PC-3 (cell line): Measurements from ENCODE around the gene MT1A. TPM values are rescaled to one million over a fixed set of nuclear protein-coding genes. Genes with fewer than 3 reads are reported as not detected.

ENCODE experiments used
- ATAC-seq: fragments of 200-7000 bp; cut with Tn5 transposase; 2 replicates; pipeline ENCODE4 v1.9.1; 2020; ENCODE audit warnings: mild to moderate bottlenecking, moderate library complexity
- BruUV-seq: library from RNA; stranded (reverse); fragments of 400-500 nt; replicated peaks from 2 replicates; lab custom pipeline; 2021; lab: Mats Ljungman, UMichigan
- CTCF ChIA-PET: fragments of 300-600 bp; sonication (Branson Sonifier 250); formaldehyde crosslinking; loops from one replicate; lab custom pipeline; 2022; ENCODE audit warnings: antibody characterized with exemption; lab: Charles Lee
- POLR2A ChIA-PET: fragments of 300-600 bp; sonication (Branson Sonifier 250); formaldehyde crosslinking; loops from one replicate; lab custom pipeline; 2022; ENCODE audit warnings: antibody characterized with exemption; ENCODE audit not compliant: unreplicated experiment; lab: Charles Lee
- DNase-seq: peaks from one replicate; pipeline ENCODE4 v3.0.0-alpha.2; 2015
- H2AFZ ChIP-seq: fragments of 300-600 bp; sonication (generic); 2 replicates; pipeline ENCODE4 v1.6.0; 2016; ENCODE audit warnings: antibody characterized with exemption, low read length
- H3F3A ChIP-seq: fragments of 300-600 bp; sonication (generic); one replicate; pipeline ENCODE4 v1.6.0; 2017; ENCODE audit warnings: antibody characterized with exemption, low read length, control low read depth, mild to moderate bottlenecking; ENCODE audit not compliant: unreplicated experiment
- H3K27ac ChIP-seq: fragments of 300-600 bp; sonication (generic); 2 replicates; pipeline ENCODE4 v1.5.1; 2016; ENCODE audit warnings: mild to moderate bottlenecking, low read length
- H3K27me3 ChIP-seq: fragments of 300-600 bp; sonication (generic); 2 replicates; pipeline ENCODE4 v1.6.1; 2016; ENCODE audit warnings: low read length, mixed read lengths
- H3K36me3 ChIP-seq: fragments of 300-600 bp; sonication (generic); 2 replicates; pipeline ENCODE4 v1.6.1; 2016; ENCODE audit warnings: low read depth, mixed run types, low read length, mixed read lengths
- H3K4me1 ChIP-seq: fragments of 300-600 bp; sonication (generic); 2 replicates; pipeline ENCODE4 v1.5.1; 2016; ENCODE audit warnings: low read length; ENCODE audit not compliant: insufficient read depth
- H3K4me2 ChIP-seq: fragments of 300-600 bp; sonication (generic); 2 replicates; pipeline ENCODE4 v1.6.0; 2016; ENCODE audit warnings: low read length
- H3K4me3 ChIP-seq: fragments of 300-600 bp; sonication (generic); 2 replicates; pipeline ENCODE4 v1.5.1; 2016; ENCODE audit warnings: mild to moderate bottlenecking, low read length, mixed read lengths
- H3K79me2 ChIP-seq: fragments of 300-600 bp; sonication (generic); 2 replicates; pipeline ENCODE4 v1.6.1; 2017; ENCODE audit warnings: low read length, mixed read lengths
- H3K9ac ChIP-seq: fragments of 300-600 bp; sonication (generic); 2 replicates; pipeline ENCODE4 v1.6.0; 2016; ENCODE audit warnings: mild to moderate bottlenecking, low read length
- H3K9me2 ChIP-seq: fragments of 300-600 bp; sonication (generic); replicated peaks from 2 replicates; pipeline ENCODE4 v1.6.1; 2016; ENCODE audit warnings: mixed run types, low read length, mixed read lengths
- H3K9me3 ChIP-seq: fragments of 300-600 bp; sonication (generic); 2 replicates; pipeline ENCODE4 v1.6.1; 2016; ENCODE audit warnings: low read length, mixed read lengths
- H4K20me1 ChIP-seq: fragments of 300-600 bp; sonication (generic); 2 replicates; pipeline ENCODE4 v1.6.1; 2016; ENCODE audit warnings: low read length, mixed read lengths
- CTCF ChIP-seq: fragments of 300-600 bp; sonication (generic); conservative IDR thresholded peaks from 2 replicates; pipeline ENCODE4 v1.5.1; 2017; ENCODE audit warnings: antibody characterized with exemption, low read depth, mild to moderate bottlenecking, low read length
- EZH2 ChIP-seq: fragments of 300-600 bp; sonication (generic); IDR thresholded peaks from one replicate; pipeline ENCODE4 v1.6.1; 2017; ENCODE audit warnings: antibody characterized with exemption, mild to moderate bottlenecking, low read length; ENCODE audit not compliant: unreplicated experiment
- EZH2phosphoT487 ChIP-seq: fragments of 300-600 bp; sonication (generic); IDR thresholded peaks from 2 replicates; pipeline ENCODE4 v1.6.1; 2018; ENCODE audit warnings: mild to moderate bottlenecking, antibody characterized with exemption, low read length, borderline replicate concordance
- intact Hi-C: fragments of 100-400 bp; cut with micrococcal nuclease; formaldehyde crosslinking; loops from 2 replicates; pipeline ENCODE4 v1.9.0; 2023
- total RNA-seq: library from RNA; depleted of rRNA; stranded (reverse); fragments of >200 nt; gene quantifications from 2 replicates; pipeline ENCODE4 v1.2.3, GENCODE V29; 2014; rRNA removed

The MT1A gene
- total RNA-seq, 1 experiment from 2014 or later = not detected

DNA sequence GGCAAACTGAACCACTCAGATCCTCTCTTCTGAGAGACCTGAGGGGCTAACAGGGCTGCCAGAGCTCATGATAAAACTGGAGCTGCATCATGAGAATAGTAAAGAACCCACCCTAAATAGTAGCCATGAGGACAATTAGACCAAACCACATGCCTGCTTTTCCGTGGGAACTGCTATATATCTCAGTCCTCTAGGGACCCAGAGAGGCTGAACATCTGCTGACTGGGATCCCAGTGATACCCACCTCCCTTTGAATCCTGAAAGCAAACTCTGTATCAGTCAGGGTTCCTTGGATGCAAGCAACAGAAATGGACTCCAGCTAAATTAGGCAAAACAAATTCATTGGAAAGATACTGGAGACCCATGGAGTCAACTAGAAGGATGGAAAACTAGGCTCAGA, 50.3 kb downstream of the MT1A start:
- no TSS peak for BruUV-seq
- Histone ChIP-seq H3K4me3 (no peak overlapping the region), H3F3A (no peaks in the 10 kb centered on the region), H4K20me1 (no peaks in the 10 kb centered on the region), H3K27ac (no peak overlapping the region), H3K9ac (no peak overlapping the region), H3K9me2 (no peaks in the 10 kb centered on the region), H2AFZ (no peak overlapping the region), H3K79me2 (no peaks in the 10 kb centered on the region), H3K27me3 (no peaks in the 10 kb centered on the region), H3K36me3 (no peaks in the 10 kb centered on the region), H3K4me2 (no peak overlapping the region), H3K9me3 (no peaks in the 10 kb centered on the region), H3K4me1 (peaks cover 17% of the 10 kb centered on the region)
- DNase-seq (no peak), ATAC-seq (no peak)
- TF ChIP-seq EZH2phosphoT487 (no peak), CTCF (no peak), EZH2 (no peak)
- intact Hi-C loops = no loop called here
- CTCF ChIA-PET = interaction anchor here (0.7 kb wide), 1 partner anchor 87 kb away, joined by 3 read pairs; no protein-coding TSS in a partner anchor
- POLR2A ChIA-PET = interaction anchor here (0.5 kb wide), 1 partner anchor 13 kb away, joined by 3 read pairs; no protein-coding TSS in a partner anchor

DNA sequence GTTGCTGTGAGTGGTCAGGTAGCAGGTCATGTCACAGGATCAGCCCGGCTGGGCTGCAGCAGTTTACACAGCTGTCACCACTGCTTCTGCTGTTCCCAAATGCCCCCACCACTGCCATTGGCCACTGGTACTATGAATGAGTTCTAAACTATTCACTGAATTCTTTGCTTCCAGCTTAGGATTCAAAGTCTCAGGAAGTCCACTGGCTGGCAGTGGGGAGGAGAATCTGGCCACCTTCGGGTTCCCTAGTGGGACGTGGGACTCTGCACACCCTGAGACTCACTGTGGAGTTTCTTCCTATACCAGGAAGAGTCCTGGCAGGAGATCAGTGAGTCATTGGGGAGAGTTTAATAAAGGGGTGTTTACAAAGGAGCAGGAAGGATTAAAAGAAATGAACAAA, 50.7 kb downstream of the MT1A start:
- H3K4me2 ChIP-seq = no peak overlapping the region
- H2AFZ ChIP-seq = no peak overlapping the region
- H3K79me2 ChIP-seq = no peaks in the 10 kb centered on the region
- CTCF ChIA-PET = interaction anchor here (0.7 kb wide), 1 partner anchor 88 kb away, joined by 3 read pairs; no protein-coding TSS in a partner anchor
- no peak overlapping the region for H3K9ac ChIP-seq
- no peaks in the 10 kb centered on the region for H3K27me3 ChIP-seq
- no peak overlapping the region for H3K4me3 ChIP-seq
- no TSS peak for BruUV-seq
- intact Hi-C loops = no loop called here
- no peaks in the 10 kb centered on the region for H3K36me3 ChIP-seq
- no peaks in the 10 kb centered on the region for H3F3A ChIP-seq
- H3K27ac ChIP-seq = no peak overlapping the region
- no peak for TF ChIP-seq EZH2phosphoT487
- TF ChIP-seq CTCF = no peak
- TF ChIP-seq EZH2 = no peak
- ATAC-seq = peak; percentile 63
- H3K4me1 ChIP-seq = peaks cover 17% of the 10 kb centered on the region
- H4K20me1 ChIP-seq = no peaks in the 10 kb centered on the region
- POLR2A ChIA-PET = no interaction called here
- no peaks in the 10 kb centered on the region for H3K9me2 ChIP-seq
- H3K9me3 ChIP-seq = no peaks in the 10 kb centered on the region
- no peak for DNase-seq

Other genes starting within 250 kb of the MT1A start
- 98.9 and 107 TPM in 2 replicates for gene AMFR, start 213.1 kb upstream of the MT1A start, total RNA-seq
- 44.5 and 109 TPM in 2 replicates for gene NUDT21, start 187.3 kb upstream of the MT1A start, total RNA-seq
- gene OGFOD1, start 187.1 kb upstream of the MT1A start, total RNA-seq = 46.4 and 55.5 TPM in 2 replicates
- 17.6 and 19.2 TPM in 2 replicates for gene BBS2, start 118.6 kb upstream of the MT1A start, total RNA-seq
- not detected in 2 replicates for gene MT4, start 73.6 kb upstream of the MT1A start, total RNA-seq
- not detected in 2 replicates for gene MT3, start 49.1 kb upstream of the MT1A start, total RNA-seq
- 683 and 758 TPM in 2 replicates for gene MT2A, start 30.1 kb upstream of the MT1A start, total RNA-seq
- not detected in 2 replicates for gene MT1E, start 12.9 kb upstream of the MT1A start, total RNA-seq
- 1.3 and 1.5 TPM in 2 replicates for gene MT1M, start 6.0 kb upstream of the MT1A start, total RNA-seq
- not detected in 2 replicates for gene MT1B, start 13.2 kb downstream of the MT1A start, total RNA-seq
- gene MT1F, start 19.3 kb downstream of the MT1A start, total RNA-seq = 15.2 and 27.3 TPM in 2 replicates
- not detected in 2 replicates for gene MT1G, start 29.4 kb downstream of the MT1A start, total RNA-seq
- not detected in 2 replicates for gene MT1H, start 31.1 kb downstream of the MT1A start, total RNA-seq
- 83.8 and 120 TPM in 2 replicates for gene MT1X, start 43.8 kb downstream of the MT1A start, total RNA-seq
- 94.5 and 98.6 TPM in 2 replicates for gene NUP93, start 91.5 kb downstream of the MT1A start, total RNA-seq
- not detected in 2 replicates for gene SLC12A3, start 226.5 kb downstream of the MT1A start, total RNA-seq